Adrenal gland (tissue), 5 donors: ENCODE measurements around the gene COL4A1.

ENCODE experiments used
- POLR2A ChIP-seq, 2 donors: fragments of 450-650 bp; IDR thresholded peaks; one replicate each; pipeline ENCODE4 v1.6.1; 2017; ENCODE audit warnings: antibody characterized with exemption in 2 of 2, mild to moderate bottlenecking in 2 of 2, moderate library complexity in 1 of 2
- TF ChIP-seq, protein P1 (sequence below), 6 experiments: fragments of 450-650 bp in 4 of 6; fragments of 200-600 bp in 2 of 6; sonication (generic) in 1 of 6; IDR thresholded peaks; 1 replicate in 5 of 6; 2 replicates in 1 of 6; pipeline versions ENCODE4 v1.5.1 to v1.8.0; 2016 to 2021; ENCODE audit warnings: antibody characterized with exemption in 6 of 6, mild to moderate bottlenecking in 2 of 6, moderate library complexity in 1 of 6
- donor health status: DM: no; HTN: no; CAD: no.

DNA sequence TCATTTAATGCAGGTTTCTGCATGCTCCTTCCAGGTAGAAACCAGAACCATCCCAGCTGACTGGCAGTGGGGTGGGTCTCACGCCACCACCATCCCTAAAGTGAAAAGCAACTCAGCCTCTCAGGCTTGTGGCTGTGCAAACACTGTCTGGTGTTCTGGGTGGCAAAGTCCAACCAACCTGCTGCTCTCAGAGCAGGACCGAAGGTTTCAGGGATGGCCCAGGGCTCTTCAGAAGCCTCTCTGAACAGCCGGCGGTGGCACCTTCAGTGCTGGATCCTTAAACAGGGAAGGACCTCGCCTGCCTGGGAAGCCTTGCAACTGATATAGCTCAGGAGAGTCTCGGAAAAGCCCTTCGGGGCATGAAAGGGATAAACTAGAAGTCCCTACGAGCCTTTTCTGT lies 100.8 kb downstream of the COL4A1 start:
- TF ChIP-seq, protein P1, sequence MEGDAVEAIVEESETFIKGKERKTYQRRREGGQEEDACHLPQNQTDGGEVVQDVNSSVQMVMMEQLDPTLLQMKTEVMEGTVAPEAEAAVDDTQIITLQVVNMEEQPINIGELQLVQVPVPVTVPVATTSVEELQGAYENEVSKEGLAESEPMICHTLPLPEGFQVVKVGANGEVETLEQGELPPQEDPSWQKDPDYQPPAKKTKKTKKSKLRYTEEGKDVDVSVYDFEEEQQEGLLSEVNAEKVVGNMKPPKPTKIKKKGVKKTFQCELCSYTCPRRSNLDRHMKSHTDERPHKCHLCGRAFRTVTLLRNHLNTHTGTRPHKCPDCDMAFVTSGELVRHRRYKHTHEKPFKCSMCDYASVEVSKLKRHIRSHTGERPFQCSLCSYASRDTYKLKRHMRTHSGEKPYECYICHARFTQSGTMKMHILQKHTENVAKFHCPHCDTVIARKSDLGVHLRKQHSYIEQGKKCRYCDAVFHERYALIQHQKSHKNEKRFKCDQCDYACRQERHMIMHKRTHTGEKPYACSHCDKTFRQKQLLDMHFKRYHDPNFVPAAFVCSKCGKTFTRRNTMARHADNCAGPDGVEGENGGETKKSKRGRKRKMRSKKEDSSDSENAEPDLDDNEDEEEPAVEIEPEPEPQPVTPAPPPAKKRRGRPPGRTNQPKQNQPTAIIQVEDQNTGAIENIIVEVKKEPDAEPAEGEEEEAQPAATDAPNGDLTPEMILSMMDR (IDR thresholded peaks at IDR 0.05) = no peak
- TF ChIP-seq POLR2A (IDR thresholded peaks at IDR 0.05) = no peak
